Measurements from ENCODE around the gene TMCO4. TPM values are rescaled to one million over a fixed set of nuclear protein-coding genes. Genes with fewer than 3 reads are reported as not detected.

The TMCO4 gene
- total and polyA plus RNA-seq, 10 of the 15 experiments (the other 5 are each of a cell fraction or from before 2014, with no cell fraction given) = 2.4 to 20.8 (median 13.0) TPM

GRCh38 chr1:19734472-19734999 lies 65.2 kb downstream of the TMCO4 start:
- Histone ChIP-seq H3K9ac (ENCODE audit: control insufficient read depth, insufficient read depth, low read length) (no peak overlapping the region), H3K4me1 (ENCODE audit: control insufficient read depth, insufficient read depth, low read length) (no peaks in the 10 kb centered on the region), H3K27me3 (replicated peaks in 1 of 2; ENCODE audit: control insufficient read depth in 2 of 2, insufficient read depth in 2 of 2, low read length in 1 of 2) (no peaks in the 10 kb centered on the region), H3K9me3 (replicated peaks; ENCODE audit: control insufficient read depth, insufficient read depth, low read length) (peaks cover 6% of the 10 kb centered on the region), H3K4me2 (ENCODE audit: control insufficient read depth, insufficient read depth) (no peak overlapping the region), H4K20me1 (ENCODE audit: control insufficient read depth, insufficient read depth) (no peaks in the 10 kb centered on the region), H3K79me2 (ENCODE audit: control insufficient read depth, insufficient read depth, low read length) (no peaks in the 10 kb centered on the region), H2AFZ (ENCODE audit: control insufficient read depth, low read depth, low read length) (no peak overlapping the region), H3K4me3 (no peak overlapping the region), H3K27ac (ENCODE audit: control insufficient read depth, insufficient read depth) (no peak overlapping the region), H3K36me3 (ENCODE audit: control insufficient read depth in 2 of 2, insufficient read depth in 2 of 2, low read length in 1 of 2) (peaks cover 0 to 3% of the 10 kb centered on the region in 2 experiments; a peak in 1 of 4 replicates)
- WGBS (ENCODE audit: insufficient coverage, insufficient replicate concordance, low lambda C conversion rate, missing lambda C conversion rate) = 71% methylated on average over 8 of the region's 8 CpGs
- no peak for DNase-seq (ENCODE audit: low read depth, low spot score)
- FAIRE-seq = no peak
- ChIA-PET POLR2A (no interaction called here), RAD21 (ENCODE audit: unreplicated experiment) (no interaction called here), CTCF (interaction anchor here (1.5 kb wide), 1 partner anchor 72 kb away, joined by 5 read pairs; no protein-coding TSS in a partner anchor), SMC1A (ENCODE audit: uncharacterized antibody, unreplicated experiment) (no interaction called here)
- ATAC-seq = no peak
- TF ChIP-seq POLR2AphosphoS2 (IDR thresholded peaks at IDR 0.05; ENCODE audit: low read depth, low read length) (no peak), CEBPB (IDR thresholded peaks at IDR 0.05; ENCODE audit: borderline replicate concordance in 1 of 2, low read depth in 2 of 2, low read length in 2 of 2) (no peak), EZH2 (IDR thresholded peaks at IDR 0.05; ENCODE audit: borderline replicate concordance, control insufficient read depth, low read depth, low read length) (no peak)
- no TSS peak for BruUV-seq (replicated peaks)
- intact Hi-C loops (cut with micrococcal nuclease; ENCODE audit: unreplicated experiment) (no loop called here), in situ Hi-C loops (cut with MboI) (loop anchor here (5.0 kb wide), 1 partner anchor 48 kb away; no protein-coding TSS in a partner anchor)

- ATAC-seq = no peak
- CTCF ChIA-PET = interaction anchor here (1.5 kb wide), 1 partner anchor 72 kb away, joined by 5 read pairs; no protein-coding TSS in a partner anchor
- TF ChIP-seq SMAD5 (IDR thresholded peaks at IDR 0.05; ENCODE audit: low read depth) (no peak), HDAC6 (IDR thresholded peaks at IDR 0.05; ENCODE audit: unreplicated experiment) (no peak), TBL1XR1 (IDR thresholded peaks at IDR 0.05; ENCODE audit: low read depth, low read length) (no peak), SREBF2 (IDR thresholded peaks at IDR 0.05; ENCODE audit: low read length) (no peak), ZBTB40 (IDR thresholded peaks at IDR 0.05; ENCODE audit: borderline replicate concordance) (no peak)
- H3K4me2 ChIP-seq (ENCODE audit: control insufficient read depth, insufficient read depth) = no peak overlapping the region
- no peak overlapping the region for H3K4me3 ChIP-seq
- H3K36me3 ChIP-seq (ENCODE audit: control insufficient read depth in 2 of 2, insufficient read depth in 2 of 2, low read length in 1 of 2) = peaks cover 0 to 3% of the 10 kb centered on the region in 2 experiments; a peak in 1 of 4 replicates
- 98% methylated on average over 8 of the region's 8 CpGs for WGBS (ENCODE audit: insufficient coverage, insufficient replicate concordance, low lambda C conversion rate, missing lambda C conversion rate)
- H4K20me1 ChIP-seq (ENCODE audit: control insufficient read depth, insufficient read depth) = no peaks in the 10 kb centered on the region
- H2AFZ ChIP-seq (ENCODE audit: control insufficient read depth, low read depth, low read length) = no peak overlapping the region
- SMC1A ChIA-PET (ENCODE audit: uncharacterized antibody, unreplicated experiment) = no interaction called here
- intact Hi-C loops (cut with micrococcal nuclease; ENCODE audit: unreplicated experiment) = no loop called here
- no peaks in the 10 kb centered on the region for H3K4me1 ChIP-seq (ENCODE audit: control insufficient read depth, insufficient read depth, low read length)
- no peak for DNase-seq (ENCODE audit: low read depth, low spot score)
- no peak for FAIRE-seq
- POLR2A ChIA-PET = no interaction called here
- no peaks in the 10 kb centered on the region for H3K79me2 ChIP-seq (ENCODE audit: control insufficient read depth, insufficient read depth, low read length)
- no peak overlapping the region for H3K9ac ChIP-seq (ENCODE audit: control insufficient read depth, insufficient read depth, low read length)
- peaks cover 6% of the 10 kb centered on the region for H3K9me3 ChIP-seq (replicated peaks; ENCODE audit: control insufficient read depth, insufficient read depth, low read length)
- no TSS peak for BruUV-seq (replicated peaks)
- no peak overlapping the region for H3K27ac ChIP-seq (ENCODE audit: control insufficient read depth, insufficient read depth)
- in situ Hi-C loops (cut with MboI) = loop anchor here (5.0 kb wide), 1 partner anchor 48 kb away; no protein-coding TSS in a partner anchor
- H3K27me3 ChIP-seq (replicated peaks in 1 of 2; ENCODE audit: control insufficient read depth in 2 of 2, insufficient read depth in 2 of 2, low read length in 1 of 2) = no peaks in the 10 kb centered on the region
- RAD21 ChIA-PET (ENCODE audit: unreplicated experiment) = no interaction called here
These were observed 65.7 kb downstream of the TMCO4 start for GRCh38 chr1:19734056-19734455.
